Measurements from ENCODE around the gene FMN1.

DNA sequence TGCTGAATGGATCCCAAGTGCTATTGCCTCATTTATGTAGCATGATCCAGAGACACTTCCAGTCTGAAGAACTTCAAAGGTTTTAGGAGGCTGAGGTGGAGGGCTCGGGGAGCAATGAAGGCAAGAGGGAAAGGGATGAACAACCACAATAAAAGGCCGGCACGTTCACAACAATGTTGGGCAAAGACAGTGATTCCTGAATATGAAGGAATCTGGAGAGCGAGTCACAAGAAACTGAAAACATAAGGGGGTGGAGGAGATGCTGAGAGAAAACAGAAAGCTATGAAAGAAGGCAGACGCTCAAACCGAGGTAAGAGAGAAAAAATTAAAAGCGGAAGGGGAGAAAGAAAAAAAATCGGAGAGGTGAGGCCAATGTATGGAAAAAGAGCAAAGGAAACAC lies 356.6 kb downstream of the FMN1 start:
- TF ChIP-seq, protein P1, sequence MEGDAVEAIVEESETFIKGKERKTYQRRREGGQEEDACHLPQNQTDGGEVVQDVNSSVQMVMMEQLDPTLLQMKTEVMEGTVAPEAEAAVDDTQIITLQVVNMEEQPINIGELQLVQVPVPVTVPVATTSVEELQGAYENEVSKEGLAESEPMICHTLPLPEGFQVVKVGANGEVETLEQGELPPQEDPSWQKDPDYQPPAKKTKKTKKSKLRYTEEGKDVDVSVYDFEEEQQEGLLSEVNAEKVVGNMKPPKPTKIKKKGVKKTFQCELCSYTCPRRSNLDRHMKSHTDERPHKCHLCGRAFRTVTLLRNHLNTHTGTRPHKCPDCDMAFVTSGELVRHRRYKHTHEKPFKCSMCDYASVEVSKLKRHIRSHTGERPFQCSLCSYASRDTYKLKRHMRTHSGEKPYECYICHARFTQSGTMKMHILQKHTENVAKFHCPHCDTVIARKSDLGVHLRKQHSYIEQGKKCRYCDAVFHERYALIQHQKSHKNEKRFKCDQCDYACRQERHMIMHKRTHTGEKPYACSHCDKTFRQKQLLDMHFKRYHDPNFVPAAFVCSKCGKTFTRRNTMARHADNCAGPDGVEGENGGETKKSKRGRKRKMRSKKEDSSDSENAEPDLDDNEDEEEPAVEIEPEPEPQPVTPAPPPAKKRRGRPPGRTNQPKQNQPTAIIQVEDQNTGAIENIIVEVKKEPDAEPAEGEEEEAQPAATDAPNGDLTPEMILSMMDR (conservative IDR thresholded peaks at IDR 0.05) = no peak
- TF ChIP-seq ZFX (IDR thresholded peaks at IDR 0.05) = no peak

Measured in C4-2B (cell line).